MM.1S (cell line): ENCODE results near the gene YBEY.

Source experiments
- DNase-seq: peaks from one replicate; pipeline ENCODE4 v3.0.0-alpha.2; 2015
- H2AFZ ChIP-seq: fragments of 300-600 bp; sonication (generic); 2 replicates; pipeline ENCODE4 v1.6.0; 2016; ENCODE audit warnings: antibody characterized with exemption, low read length
- H3F3A ChIP-seq: fragments of 300-600 bp; sonication (generic); 2 replicates; pipeline ENCODE4 v1.6.1; 2016; ENCODE audit warnings: mild to moderate bottlenecking, antibody characterized with exemption, low read length, moderate library complexity, mixed read lengths; ENCODE audit not compliant: insufficient read depth
- H3K27ac ChIP-seq: fragments of 300-600 bp; sonication (generic); 2 replicates; pipeline ENCODE4 v1.5.1; 2016; ENCODE audit warnings: mild to moderate bottlenecking, low read length
- H3K27me3 ChIP-seq: fragments of 300-600 bp; sonication (generic); replicated peaks from 2 replicates; pipeline ENCODE4 v1.6.0; 2016; ENCODE audit warnings: low read length; ENCODE audit not compliant: insufficient read depth
- H3K36me3 ChIP-seq: fragments of 300-600 bp; sonication (generic); replicated peaks from 2 replicates; pipeline ENCODE4 v1.6.1; 2016; ENCODE audit warnings: mild to moderate bottlenecking, low read length, mixed read lengths; ENCODE audit not compliant: insufficient read depth
- H3K4me1 ChIP-seq: fragments of 300-600 bp; sonication (generic); 2 replicates; pipeline ENCODE4 v1.6.1; 2016; ENCODE audit warnings: low read length, mixed read lengths
- H3K4me2 ChIP-seq: fragments of 300-600 bp; sonication (generic); 2 replicates; pipeline ENCODE4 v1.6.0; 2016; ENCODE audit warnings: low read depth, low read length
- H3K4me3 ChIP-seq: fragments of 300-600 bp; sonication (generic); 2 replicates; pipeline ENCODE4 v1.5.1; 2016; ENCODE audit warnings: low read length, mixed read lengths
- H3K79me2 ChIP-seq: fragments of 300-600 bp; sonication (generic); 2 replicates; pipeline ENCODE4 v1.6.1; 2016; ENCODE audit warnings: mixed run types, low read length, mixed read lengths
- H3K9ac ChIP-seq: fragments of 300-600 bp; sonication (generic); 2 replicates; pipeline ENCODE4 v1.6.1; 2016; ENCODE audit warnings: low read length, mixed read lengths
- H3K9me2 ChIP-seq: fragments of 300-600 bp; sonication (generic); replicated peaks from 2 replicates; pipeline ENCODE4 v1.6.1; 2016; ENCODE audit warnings: mild to moderate bottlenecking, low read length, mixed read lengths; ENCODE audit not compliant: insufficient read depth
- H3K9me3 ChIP-seq: fragments of 300-600 bp; sonication (generic); replicated peaks from 2 replicates; pipeline ENCODE4 v1.6.1; 2016; ENCODE audit warnings: mild to moderate bottlenecking, low read length, mixed read lengths; ENCODE audit not compliant: insufficient read depth
- H4K20me1 ChIP-seq: fragments of 300-600 bp; sonication (generic); 2 replicates; pipeline ENCODE4 v1.6.1; 2016; ENCODE audit warnings: mild to moderate bottlenecking, low read length, moderate library complexity, mixed read lengths; ENCODE audit not compliant: insufficient read depth
- CTCF ChIP-seq: fragments of 300-600 bp; sonication (generic); IDR thresholded peaks from 2 replicates; pipeline ENCODE4 v1.5.1; 2016; ENCODE audit warnings: antibody characterized with exemption, low read length, mixed read lengths
- EZH2 ChIP-seq: fragments of 300-600 bp; sonication (generic); optimal IDR thresholded peaks from 2 replicates; pipeline ENCODE3; 2017; ENCODE audit warnings: low read depth, mild to moderate bottlenecking, antibody characterized with exemption, low read length, mixed read lengths
- EZH2phosphoT487 ChIP-seq: fragments of 300-600 bp; sonication (generic); IDR thresholded peaks from 2 replicates; pipeline ENCODE4 v1.6.1; 2018; ENCODE audit warnings: antibody characterized with exemption, low read length

The YBEY gene

GRCh38 chr21:46273341-46273740, 12.8 kb upstream of the YBEY start:
- H3K9ac ChIP-seq = no peak overlapping the region
- DNase-seq = no peak
- H3K9me2 ChIP-seq = no peaks in the 10 kb centered on the region
- H3K4me2 ChIP-seq = no peak overlapping the region
- H3K4me3 ChIP-seq = no peak overlapping the region
- H3K27ac ChIP-seq = no peak overlapping the region
- no peak for TF ChIP-seq EZH2
- no peak for TF ChIP-seq CTCF
- TF ChIP-seq EZH2phosphoT487 = no peak
- peaks cover 3% of the 10 kb centered on the region for H3K79me2 ChIP-seq
- no peaks in the 10 kb centered on the region for H3K27me3 ChIP-seq
- peaks cover 41% of the 10 kb centered on the region for H3K36me3 ChIP-seq
- H4K20me1 ChIP-seq = no peaks in the 10 kb centered on the region
- no peaks in the 10 kb centered on the region for H3K4me1 ChIP-seq
- no peaks in the 10 kb centered on the region for H3K9me3 ChIP-seq
- no peaks in the 10 kb centered on the region for H3F3A ChIP-seq
- no peak overlapping the region for H2AFZ ChIP-seq

DNA sequence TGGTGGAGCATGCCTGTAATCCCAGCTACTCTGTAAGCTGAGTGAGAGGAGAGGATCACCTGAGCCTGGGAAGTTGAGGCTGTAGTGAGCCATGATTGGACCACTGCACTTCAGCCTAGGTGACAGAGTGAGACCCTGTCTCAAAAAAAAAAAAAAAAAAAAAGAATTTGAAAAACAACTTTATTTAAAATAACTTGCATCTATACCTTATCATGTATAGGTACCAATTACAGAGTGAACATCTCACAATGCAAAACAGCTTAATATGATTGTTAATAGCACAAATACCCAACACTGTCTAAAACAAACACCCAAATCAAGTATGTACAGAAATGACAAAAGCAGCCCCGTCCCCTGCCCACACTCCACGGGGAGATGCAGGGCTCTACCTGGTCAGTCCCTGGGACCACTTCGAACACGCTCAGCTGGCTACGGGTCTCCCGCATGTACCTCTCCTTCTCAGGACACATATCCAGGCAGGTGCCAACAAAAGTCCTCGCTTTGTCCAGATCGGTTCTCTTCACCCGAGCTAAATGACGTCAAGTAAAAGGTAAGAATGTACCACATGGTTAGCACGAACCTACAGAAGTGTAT, 11.2 kb upstream of the YBEY start:
- no peak overlapping the region for H3K4me2 ChIP-seq
- TF ChIP-seq EZH2 (no peak), EZH2phosphoT487 (no peak), CTCF (no peak)
- H3K4me3 ChIP-seq = no peak overlapping the region
- H3K79me2 ChIP-seq = peaks cover 6% of the 10 kb centered on the region
- no peaks in the 10 kb centered on the region for H3K9me2 ChIP-seq
- no peaks in the 10 kb centered on the region for H3K27me3 ChIP-seq
- no peaks in the 10 kb centered on the region for H3K4me1 ChIP-seq
- no peaks in the 10 kb centered on the region for H4K20me1 ChIP-seq
- H3K9ac ChIP-seq = no peak overlapping the region
- H3K27ac ChIP-seq = no peak overlapping the region
- peak; percentile 1 for DNase-seq
- H2AFZ ChIP-seq = no peak overlapping the region
- H3K36me3 ChIP-seq = peaks cover 36% of the 10 kb centered on the region
- no peaks in the 10 kb centered on the region for H3F3A ChIP-seq
- no peaks in the 10 kb centered on the region for H3K9me3 ChIP-seq

GRCh38 chr21:46284077-46284644, 2.0 kb upstream of the YBEY start:
- Histone ChIP-seq H3K4me2 (peak overlapping the region; percentile 58; the same call in 1 of the 2 replicates), H4K20me1 (no peaks in the 10 kb centered on the region; the same call in 1 of the 2 replicates), H3K9ac (no peak overlapping the region), H3K36me3 (peaks cover 7% of the 10 kb centered on the region; the same call in 1 of the 2 replicates), H3K9me2 (no peaks in the 10 kb centered on the region), H3K27ac (no peak overlapping the region), H2AFZ (no peak overlapping the region), H3K27me3 (no peaks in the 10 kb centered on the region), H3K4me1 (peaks cover 22% of the 10 kb centered on the region), H3K9me3 (no peaks in the 10 kb centered on the region), H3K4me3 (no peak overlapping the region), H3F3A (peaks cover 16% of the 10 kb centered on the region), H3K79me2 (peaks cover 64% of the 10 kb centered on the region)
- TF ChIP-seq EZH2 (no peak), EZH2phosphoT487 (no peak), CTCF (no peak)
- peak; percentile 4 for DNase-seq
